Measurements from ENCODE around the gene DAZL. TPM values are rescaled to one million over a fixed set of nuclear protein-coding genes. Genes with fewer than 3 reads are reported as not detected.

Gene DAZL
- total RNA-seq, 1 experiment from 2014 or later = 21.2 TPM

- Histone ChIP-seq H3K27ac (ENCODE audit: insufficient read length, low read depth, low read length) (no peak overlapping the region), H3K4me2 (ENCODE audit: insufficient read depth, insufficient read length, low read length) (no peak overlapping the region), H3K79me2 (ENCODE audit: insufficient read depth, low read length) (no peaks in the 10 kb centered on the region), H4K8ac (replicated peaks; ENCODE audit: insufficient read length, low read depth, low read length) (no peak overlapping the region), H2AFZ (ENCODE audit: low read length) (no peak overlapping the region), H2BK5ac (ENCODE audit: insufficient read length, low read length) (no peak overlapping the region), H3K4ac (ENCODE audit: low read depth, low read length) (no peak overlapping the region), H3K9ac (ENCODE audit: extremely low read depth, insufficient read length, low read length) (no peak overlapping the region), H3K18ac (ENCODE audit: insufficient read length, low read depth, low read length) (no peak overlapping the region), H2AK5ac (ENCODE audit: insufficient read length, low read length) (no peak overlapping the region), H3T11ph (ENCODE audit: low read length) (no peak overlapping the region), H3K23me2 (ENCODE audit: insufficient read length, low read depth, low read length, poor library complexity, severe bottlenecking) (no peaks in the 10 kb centered on the region), H4K5ac (ENCODE audit: insufficient read length, low read depth, low read length) (no peak overlapping the region), H2BK120ac (ENCODE audit: low read depth, low read length, poor library complexity, severe bottlenecking) (no peak overlapping the region), H2BK20ac (ENCODE audit: low read depth, low read length, poor library complexity, severe bottlenecking) (no peak overlapping the region), H3K79me1 (ENCODE audit: insufficient read depth, low read depth, low read length, poor library complexity, severe bottlenecking) (no peaks in the 10 kb centered on the region), H4K91ac (ENCODE audit: insufficient read length, low read depth, low read length) (no peak overlapping the region), H3K56ac (ENCODE audit: insufficient read length, low read depth, low read length) (no peak overlapping the region), H3K9me3 (ENCODE audit: control insufficient read depth, low read depth, low read length) (no peaks in the 10 kb centered on the region), H3K14ac (ENCODE audit: insufficient read depth, low read length) (no peak overlapping the region), H2BK12ac (ENCODE audit: insufficient read length, low read depth, low read length) (no peak overlapping the region), H3K23ac (ENCODE audit: insufficient read length, low read depth, low read length) (no peak overlapping the region), H3K27me3 (ENCODE audit: insufficient read depth, low read length) (no peaks in the 10 kb centered on the region), H3K4me1 (ENCODE audit: insufficient read depth, low read length) (no peaks in the 10 kb centered on the region; the same call in 1 of the 2 replicates), H2BK15ac (ENCODE audit: low read depth, low read length) (no peak overlapping the region), H4K20me1 (ENCODE audit: control insufficient read depth, insufficient read depth, insufficient read length) (no peaks in the 10 kb centered on the region)
- no peak for TF ChIP-seq CTCF (conservative IDR thresholded peaks at IDR 0.05)
- H3K9me3 Mint-ChIP-seq = no peaks in the 10 kb centered on the region; a peak in 1 of 5 replicates
- peaks cover 0 to 23% (median 0%) of the 10 kb centered on the region in 3 experiments; a peak in 2 of 7 replicates for H3K36me3 Mint-ChIP-seq (ENCODE audit: insufficient read depth in 1 of 3, low read depth in 3 of 3)
- no peak overlapping the region for H3K4me3 Mint-ChIP-seq
- DNase-seq = no peak
- no peaks in the 10 kb centered on the region for H3K4me1 Mint-ChIP-seq
- H3K27me3 Mint-ChIP-seq (ENCODE audit: low read depth) = no peaks in the 10 kb centered on the region
- no peak overlapping the region for H3K27ac Mint-ChIP-seq
Measured at GRCh38 chr3:16587681-16588060, 17.6 kb downstream of the DAZL start.

Measured in H9 (cell line).